SHP77 treated with DMSO at 0.1 percent for 48 hours (cell line): ENCODE data around the gene DDX3X.
"Not testable (repeated sequence)": the region's sequence is repeated elsewhere in the genome, so short reads cannot be mapped to it uniquely, and the experiment has no call there.

ENCODE experiments used
- DNase-seq: peaks from one replicate; lab custom pipeline; 2025; lab: John Stamatoyannopoulos, UW

Gene DDX3X

GRCh38 chrX:41333744-41334362 lies at the start of gene DDX3X:
Gene DDX3X, plus strand, starts transcription at chrX:41334162. Its CDS starts 91 bp downstream, at chrX:41334253.
- peak; percentile 66 for DNase-seq

GRCh38 chrX:41285928-41286327 lies 48.0 kb upstream of the DDX3X start:
- not testable (repeated sequence) for DNase-seq

- no peak for DNase-seq
Measured at GRCh38 chrX:41288641-41289040, 45.3 kb upstream of the DDX3X start.

GRCh38 chrX:41289095-41289494 lies 44.9 kb upstream of the DDX3X start:
- no peak for DNase-seq

GRCh38 chrX:41291309-41291708 lies 42.7 kb upstream of the DDX3X start:
- no peak for DNase-seq

GRCh38 chrX:41293269-41293668 lies 40.7 kb upstream of the DDX3X start:
- peak; percentile 8 for DNase-seq

GRCh38 chrX:41300758-41301437 lies 33.1 kb upstream of the DDX3X start:
- DNase-seq: no peak

- DNase-seq: no peak
Measured at GRCh38 chrX:41301438-41301824, 32.5 kb upstream of the DDX3X start.

GRCh38 chrX:41302370-41302769 lies 31.6 kb upstream of the DDX3X start:
- DNase-seq: no peak

GRCh38 chrX:41303013-41303412 lies 30.9 kb upstream of the DDX3X start:
- DNase-seq: no peak

- DNase-seq: no peak
Measured at GRCh38 chrX:41304178-41304577, 29.8 kb upstream of the DDX3X start.

GRCh38 chrX:41308884-41309647 lies 24.9 kb upstream of the DDX3X start:
- DNase-seq: no peak

- no peak for DNase-seq
Measured at GRCh38 chrX:41312786-41313185, 21.2 kb upstream of the DDX3X start.

- DNase-seq: no peak
Measured at GRCh38 chrX:41313419-41313818, 20.5 kb upstream of the DDX3X start.

- no peak for DNase-seq
Measured at GRCh38 chrX:41314204-41314603, 19.8 kb upstream of the DDX3X start.

- DNase-seq: no peak
Measured at GRCh38 chrX:41314881-41315280, 19.1 kb upstream of the DDX3X start.

GRCh38 chrX:41316266-41316665 lies 17.7 kb upstream of the DDX3X start:
- not testable (repeated sequence) for DNase-seq

GRCh38 chrX:41317477-41318208 lies 16.3 kb upstream of the DDX3X start:
- DNase-seq: no peak

GRCh38 chrX:41320393-41320792 lies 13.6 kb upstream of the DDX3X start:
- no peak for DNase-seq

- no peak for DNase-seq
Measured at GRCh38 chrX:41322821-41323603, 10.9 kb upstream of the DDX3X start.

GRCh38 chrX:41326431-41326830 lies 7.5 kb upstream of the DDX3X start:
- DNase-seq: no peak

- no peak for DNase-seq
Measured at GRCh38 chrX:41327341-41327740, 6.6 kb upstream of the DDX3X start.
